T-helper 17 cell (primary cell): ENCODE measurements around the gene HS6ST2. TPM values are rescaled to one million over a fixed set of nuclear protein-coding genes. Genes with fewer than 3 reads are reported as not detected.

Experiments used
- ATAC-seq: fragments of 150-1000 bp; cut with Tn5 transposase; 2 replicates; pipeline ENCODE4 v1.10.0; 2021; ENCODE audit warnings: mild to moderate bottlenecking, moderate library complexity
- DNase-seq, 3 donors: peaks; one replicate each; pipeline versions ENCODE4 v3.0.0 to v3.0.0-alpha.2; 2020 to 2021
- H3K9me3 ChIP-seq: one replicate; pipeline ENCODE4 v1.7.0; 2013; ENCODE audit warnings: low read length, mild to moderate bottlenecking; ENCODE audit not compliant: control insufficient read depth, poor library complexity, severe bottlenecking
- H3K27ac Mint-ChIP-seq: one replicate; pipeline ENCODE4 v1.8.0; 2022; ENCODE audit warnings: mild to moderate bottlenecking, moderate library complexity, mixed read lengths
- H3K27me3 Mint-ChIP-seq: one replicate; pipeline ENCODE4 v1.8.0; 2022; ENCODE audit warnings: mixed read lengths
- H3K36me3 Mint-ChIP-seq: one replicate; pipeline ENCODE4 v1.8.0; 2022; ENCODE audit warnings: low read depth, mixed read lengths
- H3K4me1 Mint-ChIP-seq: one replicate; pipeline ENCODE4 v1.8.0; 2022; ENCODE audit warnings: mild to moderate bottlenecking, mixed read lengths
- H3K4me3 Mint-ChIP-seq: one replicate; pipeline ENCODE4 v1.8.0; 2022; ENCODE audit warnings: mild to moderate bottlenecking, moderate library complexity, mixed read lengths
- total RNA-seq, 4 donors: library from RNA in 2 of 4; stranded (reverse) in 2 of 4; gene quantifications; one replicate each; pipeline ENCODE4 v1.2.3 and lab custom pipeline; 2022 to 2026

The HS6ST2 gene
- total RNA-seq, 2 donors from 2014 or later: not detected

DNA sequence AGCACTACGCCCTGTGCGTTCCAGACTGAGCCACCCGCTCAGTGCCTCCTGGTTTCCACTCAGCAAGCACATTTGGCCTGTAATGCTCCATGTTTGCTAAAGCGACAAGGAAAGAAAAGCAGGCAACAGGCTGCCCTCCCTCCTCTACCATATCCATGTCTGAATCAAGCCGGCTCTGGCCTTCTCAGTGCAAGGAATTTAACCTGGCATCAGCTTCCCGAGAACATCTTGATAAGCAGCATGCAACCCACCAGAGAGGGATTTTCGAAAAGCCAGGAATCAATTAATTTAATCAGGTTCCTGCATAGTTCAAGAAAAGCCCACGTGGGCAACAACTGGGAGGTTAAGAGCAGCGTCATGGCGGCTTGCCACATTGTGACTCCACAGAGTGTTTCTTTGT is 228.2 kb downstream of the HS6ST2 start:
- no peak for ATAC-seq
- no peaks in the 10 kb centered on the region for H3K27me3 Mint-ChIP-seq
- no peaks in the 10 kb centered on the region for H3K9me3 ChIP-seq
- no peak overlapping the region for H3K27ac Mint-ChIP-seq
- no peaks in the 10 kb centered on the region for H3K4me1 Mint-ChIP-seq
- H3K36me3 Mint-ChIP-seq: no peaks in the 10 kb centered on the region
- no peak for DNase-seq
- H3K4me3 Mint-ChIP-seq: no peak overlapping the region

GRCh38 chrX:132728296-132728695 is 230.1 kb downstream of the HS6ST2 start:
- Mint-ChIP-seq H3K4me1 (no peaks in the 10 kb centered on the region), H3K27me3 (no peaks in the 10 kb centered on the region), H3K4me3 (no peak overlapping the region), H3K27ac (no peak overlapping the region), H3K36me3 (no peaks in the 10 kb centered on the region)
- DNase-seq (no peak), ATAC-seq (no peak)
- no peaks in the 10 kb centered on the region for H3K9me3 ChIP-seq

- Mint-ChIP-seq H3K27ac (no peak overlapping the region), H3K27me3 (peaks cover 6% of the 10 kb centered on the region), H3K4me1 (no peaks in the 10 kb centered on the region), H3K36me3 (no peaks in the 10 kb centered on the region), H3K4me3 (no peak overlapping the region)
- ATAC-seq (no peak), DNase-seq (no peak)
- no peaks in the 10 kb centered on the region for H3K9me3 ChIP-seq
These were observed 239.9 kb downstream of the HS6ST2 start for GRCh38 chrX:132718431-132718958.

DNA sequence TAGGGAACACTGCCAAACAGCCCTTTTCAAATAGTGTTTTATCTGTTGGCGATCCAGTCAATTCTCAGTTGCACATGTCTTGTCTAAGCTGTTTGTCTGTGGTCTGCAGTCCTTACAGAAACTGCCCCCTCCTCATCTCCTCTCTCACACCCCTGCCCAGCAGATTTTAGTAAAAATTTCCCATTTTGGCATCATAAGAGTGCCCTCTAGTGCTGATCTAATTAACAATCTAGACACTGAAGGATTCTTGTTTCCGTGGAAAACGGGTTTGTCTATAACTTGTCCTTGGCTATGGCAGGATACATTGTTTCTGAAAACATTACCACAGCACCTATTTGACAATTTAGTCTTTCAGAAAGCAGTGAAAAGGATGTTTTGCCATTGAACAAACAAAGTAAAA is 242.4 kb downstream of the HS6ST2 start:
- no peak overlapping the region for H3K4me3 Mint-ChIP-seq
- H3K4me1 Mint-ChIP-seq: no peaks in the 10 kb centered on the region
- H3K36me3 Mint-ChIP-seq: no peaks in the 10 kb centered on the region
- ATAC-seq: no peak
- H3K27me3 Mint-ChIP-seq: peaks cover 6% of the 10 kb centered on the region
- no peak overlapping the region for H3K27ac Mint-ChIP-seq
- no peaks in the 10 kb centered on the region for H3K9me3 ChIP-seq
- DNase-seq: no peak

- no peaks in the 10 kb centered on the region for H3K4me1 Mint-ChIP-seq
- H3K36me3 Mint-ChIP-seq: no peaks in the 10 kb centered on the region
- H3K27ac Mint-ChIP-seq: no peak overlapping the region
These were observed 243.5 kb downstream of the HS6ST2 start for GRCh38 chrX:132714913-132715312.

GRCh38 chrX:132712350-132712749 is 246.1 kb downstream of the HS6ST2 start:
- Mint-ChIP-seq H3K27me3 (peaks cover 6% of the 10 kb centered on the region), H3K4me3 (no peak overlapping the region), H3K36me3 (no peaks in the 10 kb centered on the region), H3K4me1 (no peaks in the 10 kb centered on the region), H3K27ac (no peak overlapping the region)
- no peak for DNase-seq
- no peaks in the 10 kb centered on the region for H3K9me3 ChIP-seq
- no peak for ATAC-seq

More at GRCh38 chrX:132714913-132715312, 243.5 kb downstream of the HS6ST2 start:
- Mint-ChIP-seq H3K4me3 (no peak overlapping the region), H3K27me3 (peaks cover 6% of the 10 kb centered on the region)
- no peaks in the 10 kb centered on the region for H3K9me3 ChIP-seq
- ATAC-seq (no peak), DNase-seq (no peak)

DNA sequence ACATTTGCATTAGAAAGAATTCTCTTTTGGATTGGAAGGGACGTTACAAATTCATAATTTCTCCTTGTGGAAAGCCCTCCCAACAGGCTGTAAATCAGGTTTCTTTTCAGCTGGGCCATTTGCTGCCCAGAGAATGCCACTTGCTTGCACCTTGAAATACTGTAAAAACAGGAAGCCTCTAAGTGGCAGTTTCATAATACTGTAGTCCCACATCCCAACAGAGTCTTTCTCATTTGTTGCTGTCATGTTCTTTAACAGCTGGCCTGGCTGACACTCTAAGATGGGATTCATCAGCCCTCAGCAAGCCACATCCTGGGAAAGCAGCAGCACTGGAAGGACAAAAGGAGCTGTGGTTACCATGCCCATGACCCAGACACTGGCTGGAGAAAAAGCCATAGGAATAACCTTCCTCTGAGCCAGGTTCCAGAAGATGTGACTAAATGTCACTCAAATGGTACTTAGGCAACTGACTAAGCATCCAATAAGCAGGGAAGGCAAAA is 247.7 kb downstream of the HS6ST2 start:
- H3K4me3 Mint-ChIP-seq: no peak overlapping the region
- peaks cover 6% of the 10 kb centered on the region for H3K27me3 Mint-ChIP-seq
- no peaks in the 10 kb centered on the region for H3K9me3 ChIP-seq
- ATAC-seq: no peak
- no peak for DNase-seq
- H3K4me1 Mint-ChIP-seq: no peaks in the 10 kb centered on the region
- no peaks in the 10 kb centered on the region for H3K36me3 Mint-ChIP-seq
- no peak overlapping the region for H3K27ac Mint-ChIP-seq

DNA sequence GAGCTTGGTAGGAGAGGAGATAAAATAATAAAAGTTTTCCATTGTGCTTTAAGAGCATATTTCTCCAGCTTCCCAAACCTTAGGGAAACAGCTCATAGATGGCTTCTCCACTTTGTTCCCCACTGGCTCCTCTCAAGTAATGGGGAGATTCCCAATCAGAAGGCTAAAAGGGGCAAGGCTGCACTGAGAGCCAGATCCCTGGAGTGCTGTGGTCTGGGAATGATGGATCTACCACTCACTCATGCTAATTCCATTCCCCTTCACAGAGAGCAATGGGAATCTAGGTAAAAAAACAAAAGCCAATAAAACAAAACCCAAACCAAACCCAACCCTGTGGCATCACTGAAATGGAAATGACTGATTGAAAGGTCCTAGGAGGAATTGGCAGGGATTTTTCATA is 249.9 kb downstream of the HS6ST2 start:
- H3K36me3 Mint-ChIP-seq: no peaks in the 10 kb centered on the region
- no peaks in the 10 kb centered on the region for H3K9me3 ChIP-seq
- H3K27me3 Mint-ChIP-seq: no peaks in the 10 kb centered on the region
- no peak overlapping the region for H3K4me3 Mint-ChIP-seq
- no peak overlapping the region for H3K27ac Mint-ChIP-seq
- H3K4me1 Mint-ChIP-seq: no peaks in the 10 kb centered on the region
- DNase-seq: no peak
- ATAC-seq: no peak

DNA sequence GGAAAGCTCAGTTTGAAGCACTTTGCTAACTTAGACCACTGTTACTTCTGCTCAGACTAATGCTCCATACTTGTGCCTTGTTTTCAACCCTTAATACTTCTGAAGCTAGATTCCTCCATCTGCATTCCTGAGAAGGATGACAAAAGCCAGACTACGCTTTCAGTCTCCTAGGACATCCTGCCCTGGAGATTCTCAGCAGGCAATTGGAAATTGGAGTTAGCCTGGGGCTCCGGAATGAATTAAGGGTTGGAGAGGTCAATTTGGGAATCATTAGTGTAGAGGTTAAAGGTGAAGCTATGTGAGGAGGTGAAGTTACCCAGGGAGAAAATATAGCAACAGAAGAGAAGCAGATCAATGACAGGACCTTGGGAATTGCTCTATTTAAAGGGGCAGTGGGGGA is 253.7 kb downstream of the HS6ST2 start:
- H3K9me3 ChIP-seq: no peaks in the 10 kb centered on the region
- H3K36me3 Mint-ChIP-seq: no peaks in the 10 kb centered on the region
- no peak overlapping the region for H3K27ac Mint-ChIP-seq
- no peaks in the 10 kb centered on the region for H3K4me1 Mint-ChIP-seq
- ATAC-seq: no peak
- H3K4me3 Mint-ChIP-seq: no peak overlapping the region
- DNase-seq: no peak
- H3K27me3 Mint-ChIP-seq: peaks cover 13% of the 10 kb centered on the region

- peaks cover 2% of the 10 kb centered on the region for H3K36me3 Mint-ChIP-seq
- H3K9me3 ChIP-seq: no peaks in the 10 kb centered on the region
- ATAC-seq (no peak), DNase-seq (no peak)
- H3K4me3 Mint-ChIP-seq: no peak overlapping the region
- no peak overlapping the region for H3K27ac Mint-ChIP-seq
- H3K4me1 Mint-ChIP-seq: no peaks in the 10 kb centered on the region
- peaks cover 16% of the 10 kb centered on the region for H3K27me3 Mint-ChIP-seq
These were observed 264.0 kb downstream of the HS6ST2 start for GRCh38 chrX:132694382-132694781.

GRCh38 chrX:132692526-132692925 is 265.9 kb downstream of the HS6ST2 start:
- no peaks in the 10 kb centered on the region for H3K9me3 ChIP-seq
- Mint-ChIP-seq H3K4me3 (no peak overlapping the region), H3K27ac (no peak overlapping the region), H3K4me1 (no peaks in the 10 kb centered on the region), H3K36me3 (peaks cover 2% of the 10 kb centered on the region), H3K27me3 (peaks cover 16% of the 10 kb centered on the region)
- ATAC-seq: no peak
- DNase-seq: no peak

GRCh38 chrX:132692066-132692465 is 266.4 kb downstream of the HS6ST2 start:
- Mint-ChIP-seq H3K27ac (no peak overlapping the region), H3K27me3 (peaks cover 16% of the 10 kb centered on the region), H3K4me1 (no peaks in the 10 kb centered on the region), H3K4me3 (no peak overlapping the region), H3K36me3 (peaks cover 2% of the 10 kb centered on the region)
- H3K9me3 ChIP-seq: no peaks in the 10 kb centered on the region
- ATAC-seq: no peak
- no peak for DNase-seq

DNA sequence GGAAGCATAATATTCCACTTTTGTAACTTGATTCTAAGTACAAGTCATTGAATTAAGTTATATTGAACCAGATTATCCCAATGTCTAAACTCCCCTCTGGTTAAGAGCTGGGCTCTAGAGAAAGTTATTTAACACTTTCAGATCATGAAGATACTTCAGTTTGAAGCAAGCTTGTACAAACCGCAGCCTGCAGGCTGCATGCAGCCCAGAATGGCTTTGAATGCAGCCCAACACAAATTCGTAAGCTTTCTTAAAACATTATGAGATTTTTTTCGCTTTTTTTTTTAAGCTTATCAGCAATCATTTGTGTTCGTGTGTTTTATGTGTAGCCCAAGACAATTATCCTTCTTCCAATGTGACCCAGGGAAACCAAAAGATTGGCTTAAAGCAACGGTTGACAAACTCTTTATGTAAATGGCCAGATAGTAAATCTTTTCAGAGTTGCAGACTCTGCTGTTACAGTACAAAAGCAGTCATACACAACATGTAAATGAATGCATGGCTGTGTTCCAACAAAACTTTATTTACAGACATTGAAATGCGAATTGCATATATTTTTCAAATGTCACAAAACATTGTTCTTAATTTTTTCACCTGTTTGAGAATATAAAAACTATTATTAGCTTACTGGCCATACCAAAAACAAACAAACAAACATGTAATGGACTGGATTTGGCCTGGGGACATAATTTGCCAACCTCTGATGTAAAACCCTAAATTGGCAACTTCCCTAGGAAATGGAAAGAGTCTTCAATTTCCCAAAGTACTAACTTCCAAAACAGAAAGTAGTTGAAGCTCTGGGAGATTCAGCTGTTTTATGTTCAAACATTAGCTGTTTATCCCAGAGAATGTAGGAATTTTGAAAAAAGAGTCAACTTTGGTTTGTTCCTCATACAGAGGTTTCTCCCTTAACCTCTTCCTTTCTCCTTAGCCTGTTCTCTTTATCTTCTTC is 268.5 kb downstream of the HS6ST2 start:
- Mint-ChIP-seq H3K27ac (no peak overlapping the region), H3K4me3 (no peak overlapping the region), H3K36me3 (peaks cover 2% of the 10 kb centered on the region), H3K27me3 (peaks cover 16% of the 10 kb centered on the region), H3K4me1 (no peaks in the 10 kb centered on the region)
- H3K9me3 ChIP-seq: no peaks in the 10 kb centered on the region
- ATAC-seq: no peak
- no peak for DNase-seq

DNA sequence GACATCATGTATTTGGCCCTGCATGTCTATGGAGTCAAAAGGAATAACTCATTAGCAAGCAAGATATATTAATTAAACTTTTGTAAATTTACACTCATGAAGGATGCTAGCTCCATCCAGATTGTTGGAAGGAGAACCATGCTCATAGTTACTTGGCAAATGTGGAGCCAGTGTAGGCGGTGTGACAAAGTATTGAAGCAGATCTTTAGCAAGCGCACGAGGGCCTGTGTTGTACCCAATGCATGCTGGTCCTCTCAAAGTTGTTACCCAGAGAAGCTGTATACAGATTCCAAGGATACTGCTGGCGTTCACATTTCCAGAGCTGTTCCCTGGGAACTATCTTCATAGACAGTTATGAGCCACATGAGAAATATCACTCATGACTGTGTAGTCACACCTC is 273.2 kb downstream of the HS6ST2 start:
- DNase-seq (no peak), ATAC-seq (no peak)
- Mint-ChIP-seq H3K27ac (no peak overlapping the region), H3K4me1 (no peaks in the 10 kb centered on the region), H3K36me3 (no peaks in the 10 kb centered on the region), H3K27me3 (no peaks in the 10 kb centered on the region), H3K4me3 (no peak overlapping the region)
- H3K9me3 ChIP-seq: no peaks in the 10 kb centered on the region
